Skin of body (tissue), 2 donors: ENCODE results near the gene RECK. TPM values are rescaled to one million over a fixed set of nuclear protein-coding genes. Genes with fewer than 3 reads are reported as not detected.
"Not testable (repeated sequence)": the region's sequence is repeated elsewhere in the genome, so short reads cannot be mapped to it uniquely, and the experiment has no call there.

ENCODE experiments used
- DNase-seq: peaks from one replicate; lab custom pipeline; 2025; lab: John Stamatoyannopoulos, UW
- total RNA-seq: library from RNA; depleted of rRNA; stranded (reverse); fragments of >200 nt; gene quantifications from one replicate; pipeline ENCODE4 v1.2.3, GENCODE V29; 2014

The RECK gene
- total RNA-seq, 1 donor from 2014 or later = 50.8 TPM

DNA sequence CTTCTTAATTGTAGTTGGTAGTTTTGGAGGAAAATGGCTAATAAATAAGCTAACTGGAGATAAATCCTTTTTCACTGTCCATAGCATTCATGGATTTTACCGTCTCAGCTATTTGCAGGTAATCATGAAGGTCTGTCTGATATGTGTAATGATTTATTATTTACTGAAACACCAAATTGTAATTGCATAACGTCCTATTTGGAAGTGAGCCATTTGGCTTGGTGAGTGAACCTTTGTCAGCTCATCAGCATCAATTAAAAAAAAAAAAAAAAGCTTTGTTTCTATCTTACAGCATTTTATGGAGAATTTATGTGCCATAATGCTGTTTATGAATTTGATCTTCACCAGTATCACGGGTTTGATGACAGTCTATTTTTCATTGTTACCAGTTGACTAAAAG, 20.2 kb downstream of the RECK start:
- no peak for DNase-seq

DNA sequence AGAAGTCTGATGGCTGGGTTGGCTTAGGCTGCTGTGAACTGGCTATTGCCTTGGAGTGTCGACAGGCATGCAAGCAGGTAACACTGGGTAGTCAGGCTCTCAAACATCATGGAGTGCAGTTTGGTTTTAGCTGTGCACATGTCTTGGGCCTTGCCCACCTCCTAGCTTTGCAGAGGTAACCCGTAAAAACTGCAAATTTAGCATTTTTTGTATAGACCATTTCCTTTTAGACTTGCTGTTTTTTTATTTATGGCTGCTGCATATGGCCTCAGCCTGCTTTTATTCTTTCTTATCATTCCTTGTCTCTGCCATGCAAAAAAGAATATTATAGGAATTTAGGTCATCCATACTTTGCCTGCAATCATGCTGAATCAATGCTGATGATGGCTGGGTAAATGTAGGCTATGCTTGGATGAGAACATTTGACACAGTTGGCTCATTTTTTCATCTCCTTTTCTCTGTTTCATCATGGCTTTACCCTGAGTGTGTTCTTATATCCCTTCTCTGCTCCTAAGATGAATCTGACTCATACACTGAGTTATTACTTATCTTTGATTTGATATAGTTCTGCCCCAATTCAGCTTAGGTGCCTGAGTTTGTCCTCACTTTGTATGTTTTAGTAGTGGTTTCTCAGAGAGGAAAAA, 27.2 kb downstream of the RECK start:
- DNase-seq = no peak

DNA sequence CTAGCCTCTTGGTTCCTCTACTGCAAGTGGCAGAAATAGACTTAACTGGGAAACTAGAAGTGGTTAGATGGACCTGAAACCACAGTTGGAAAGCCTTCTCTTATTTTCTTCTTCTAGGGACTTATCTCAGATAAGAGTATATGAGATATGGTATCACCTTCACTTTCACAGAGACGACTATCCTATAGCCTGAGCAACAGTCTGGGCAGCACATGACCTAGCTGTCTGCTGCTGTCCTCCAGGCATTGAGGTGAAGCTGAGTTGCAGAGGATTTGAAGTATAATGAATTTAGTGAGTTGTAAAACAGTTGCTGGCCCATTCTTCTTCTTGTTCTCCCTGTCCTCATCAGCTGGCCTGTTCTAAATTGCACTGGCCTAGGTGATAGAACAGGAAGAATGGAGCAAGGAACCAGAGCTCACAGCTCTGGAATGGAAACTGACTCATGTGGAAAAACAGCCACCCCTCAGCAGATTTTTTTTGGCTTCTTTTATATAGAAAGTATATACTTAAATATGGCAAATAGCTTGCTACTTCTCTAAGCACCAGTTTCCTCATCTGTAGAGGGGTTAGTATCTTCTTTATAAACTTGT, 27.8 kb downstream of the RECK start:
- no peak for DNase-seq

DNA sequence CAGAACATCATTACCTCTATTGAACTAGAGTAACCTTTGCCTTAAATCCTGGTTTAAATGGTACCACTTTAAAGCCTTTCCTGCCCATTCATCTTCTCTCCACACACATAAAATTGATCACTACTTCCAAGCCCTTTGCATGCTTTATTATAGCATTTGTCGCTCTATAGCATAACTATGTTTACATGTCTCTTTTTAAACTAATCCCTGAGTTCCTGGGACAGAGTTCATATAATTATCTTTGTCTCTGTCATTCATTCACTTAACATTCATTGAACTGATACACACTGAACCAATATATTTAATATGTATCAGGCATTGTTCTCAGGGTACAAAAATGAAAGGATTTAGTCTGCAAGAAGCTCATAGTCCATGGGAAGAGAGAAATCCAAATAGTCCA, 37.3 kb downstream of the RECK start:
- DNase-seq = no peak

DNA sequence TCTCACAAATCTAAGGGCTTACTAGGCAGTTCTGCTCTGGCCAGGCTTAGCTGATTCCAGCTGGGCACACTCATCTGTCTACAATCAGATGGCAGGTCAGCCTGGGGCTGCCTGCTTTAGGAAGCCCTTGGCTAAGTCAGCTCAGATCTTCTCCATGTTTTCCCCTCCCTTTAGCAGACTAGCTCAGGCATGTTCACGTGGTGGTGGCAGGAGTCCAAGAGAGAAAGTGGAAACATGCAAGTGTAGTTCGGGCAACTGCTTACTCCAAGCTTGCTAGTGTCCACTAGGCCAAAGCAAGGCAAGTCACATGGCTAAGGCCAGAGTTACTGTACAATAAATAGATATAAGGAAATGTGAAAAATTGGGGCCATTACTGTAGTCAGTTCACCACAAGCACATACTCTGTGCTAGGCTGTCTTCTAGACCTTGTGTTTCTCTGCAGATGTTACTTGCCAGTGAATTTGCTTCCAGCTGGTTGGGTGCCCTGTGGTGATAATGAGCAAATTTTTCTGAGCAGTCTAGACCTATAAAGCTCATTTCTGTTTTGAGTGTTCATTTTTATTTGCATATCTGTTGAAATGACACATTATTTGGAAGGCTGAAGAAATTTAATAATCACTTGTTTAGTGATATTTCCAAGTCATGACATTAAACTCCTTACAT, 38.3 kb downstream of the RECK start:
- peak; percentile 28 for DNase-seq

DNA sequence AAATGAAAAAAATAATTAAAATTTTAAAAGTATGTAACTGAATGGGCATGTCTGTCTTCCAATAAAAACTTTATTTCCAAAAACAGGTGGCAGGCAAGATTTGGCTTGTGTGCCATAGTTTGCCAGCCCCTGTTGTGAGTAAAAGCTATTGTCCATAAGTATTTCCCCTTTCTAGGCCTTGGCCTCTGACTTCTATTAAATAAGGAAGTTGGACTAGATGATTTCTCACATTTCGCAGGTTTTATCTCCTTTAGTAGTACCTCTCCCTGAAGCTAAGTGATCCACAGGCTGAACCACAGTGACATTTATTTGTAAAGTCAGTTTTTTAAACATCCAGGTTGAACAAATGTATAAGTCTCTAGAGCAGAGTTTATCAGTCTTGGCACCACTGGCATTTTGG, 41.3 kb downstream of the RECK start:
- DNase-seq = no peak

DNA sequence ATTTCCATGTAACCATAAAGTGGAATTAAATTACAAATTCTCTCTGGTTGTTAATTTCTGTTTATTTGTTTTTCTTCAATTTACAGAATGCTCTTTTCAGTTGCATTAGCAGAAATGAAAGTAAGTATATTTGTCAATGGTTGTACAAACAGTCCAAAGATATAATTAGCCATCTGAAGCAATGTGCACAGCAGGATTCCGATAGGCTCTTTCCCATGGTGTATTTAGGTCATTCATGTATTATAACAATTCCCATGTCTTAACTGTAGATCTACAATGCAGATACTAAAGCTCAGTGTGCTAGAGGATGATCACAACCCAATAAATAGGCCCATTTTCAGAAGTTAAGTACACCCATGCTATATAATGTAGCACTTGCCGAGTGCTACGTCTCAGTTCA, 43.8 kb downstream of the RECK start:
- DNase-seq = no peak

DNA sequence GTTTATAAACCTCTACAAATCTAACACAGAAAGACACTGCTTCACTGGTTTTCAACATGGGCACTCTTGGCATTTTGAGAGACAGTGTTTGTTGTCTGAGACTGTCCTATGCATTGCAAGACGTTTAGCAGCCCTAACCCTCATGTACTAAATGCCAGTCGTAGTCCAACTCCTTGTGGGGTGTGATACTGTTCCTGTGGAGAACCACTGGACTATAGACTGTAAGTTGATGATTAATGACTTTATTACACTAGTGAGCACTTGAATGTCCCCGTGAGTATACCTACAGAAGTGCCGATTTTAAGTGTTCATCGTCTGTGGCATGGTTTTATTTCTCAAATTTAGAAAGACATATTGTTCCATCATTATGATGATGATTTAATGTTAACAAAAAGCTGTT, 46.2 kb downstream of the RECK start:
- no peak for DNase-seq

DNA sequence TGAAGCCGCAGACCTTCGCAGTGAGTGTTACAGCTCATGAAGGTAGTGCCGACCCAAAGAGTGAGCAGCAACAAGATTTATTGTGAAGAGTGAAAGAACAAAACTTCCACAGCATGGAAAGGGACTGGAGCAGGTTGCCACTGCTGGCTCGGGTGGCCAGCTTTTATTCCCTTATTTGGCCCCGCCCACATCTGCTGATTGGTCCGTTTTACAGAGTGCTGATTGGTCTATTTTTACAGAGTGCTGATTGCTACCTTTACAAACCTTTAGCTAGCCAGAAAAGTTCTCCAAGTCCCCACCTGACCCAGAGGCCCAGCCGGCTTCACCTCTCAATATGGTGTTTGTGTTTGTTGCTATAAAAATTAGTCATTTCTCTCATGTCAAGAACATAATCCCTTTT, 49.7 kb downstream of the RECK start:
- no peak for DNase-seq

DNA sequence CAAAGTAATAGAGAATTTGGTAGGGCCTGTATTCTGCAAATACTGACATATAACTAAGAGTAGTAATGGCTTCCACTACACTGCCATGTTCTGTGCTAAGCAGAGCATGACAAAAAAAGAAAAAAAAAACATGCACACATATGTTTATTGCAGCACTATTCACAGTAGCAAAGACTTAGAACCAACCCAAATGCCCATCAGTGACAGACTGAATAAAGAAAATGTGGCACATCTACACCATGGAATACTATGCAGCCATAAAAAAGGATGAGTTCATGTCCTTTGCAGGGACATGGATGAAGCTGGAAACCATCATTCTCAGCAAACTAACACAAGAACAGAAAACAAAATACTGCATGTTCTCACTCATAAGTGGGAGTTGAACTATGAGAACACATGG, 50.3 kb downstream of the RECK start:
- not testable (repeated sequence) for DNase-seq

DNA sequence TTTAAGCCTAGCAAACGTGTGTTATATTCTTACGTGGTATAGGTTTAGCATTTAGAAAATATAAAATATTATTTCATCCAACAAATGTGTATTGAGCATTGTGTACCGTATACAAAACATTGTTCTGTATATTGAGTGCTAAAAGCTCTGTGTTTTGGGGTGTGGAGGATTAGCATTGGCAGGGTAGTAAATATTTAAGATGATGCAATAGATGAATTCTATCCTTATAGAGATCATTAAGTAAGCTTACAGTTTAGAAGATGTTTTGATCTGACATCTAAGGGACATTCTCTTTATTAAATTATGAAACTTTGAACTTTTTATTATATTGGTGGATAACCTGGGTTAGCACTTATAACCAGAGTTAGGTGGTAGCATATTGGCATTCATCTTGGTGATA, 51.3 kb downstream of the RECK start:
- DNase-seq = no peak

DNA sequence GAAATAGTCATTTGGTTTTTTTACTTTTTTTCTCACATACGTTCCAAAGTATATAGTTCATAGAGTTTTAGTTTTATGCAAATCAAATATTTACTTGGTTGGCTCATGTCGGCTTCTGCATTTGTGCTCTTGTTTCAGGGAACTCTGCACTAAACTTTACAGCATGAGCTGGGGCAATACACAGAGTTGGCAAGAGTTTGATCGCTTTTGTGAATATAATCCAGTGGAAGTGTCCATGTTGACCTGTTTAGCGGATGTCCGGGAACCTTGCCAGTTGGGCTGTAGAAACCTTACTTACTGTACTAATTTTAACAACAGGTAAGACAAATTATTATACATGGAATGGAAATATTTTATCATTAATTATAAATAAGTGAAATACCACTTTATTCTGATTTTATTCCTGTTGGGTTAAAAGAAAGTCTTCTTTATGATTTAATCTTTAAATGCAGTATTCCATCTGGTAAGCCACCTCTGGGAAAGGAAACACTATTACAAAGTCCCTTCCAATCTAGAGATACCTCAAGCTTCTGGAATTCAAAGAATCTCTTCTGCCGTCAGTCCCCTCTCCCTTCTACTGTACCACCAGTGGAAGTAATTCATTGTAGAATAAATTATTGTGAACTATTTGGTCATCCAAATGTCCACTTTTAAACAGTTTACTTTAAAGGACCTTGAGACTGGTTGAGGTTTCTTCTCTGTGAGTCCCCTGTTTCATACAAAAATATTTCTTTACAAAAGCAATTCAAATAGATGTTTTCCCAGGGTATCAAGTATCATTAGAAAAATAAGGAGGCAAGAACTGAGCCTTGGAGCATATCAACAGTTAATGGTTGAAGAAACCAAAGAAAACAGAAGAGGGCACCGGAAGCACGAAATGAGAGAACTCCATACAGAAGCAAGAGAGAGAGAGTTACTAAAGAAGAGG, 54.6 kb downstream of the RECK start:
- peak; percentile 53 for DNase-seq

DNA sequence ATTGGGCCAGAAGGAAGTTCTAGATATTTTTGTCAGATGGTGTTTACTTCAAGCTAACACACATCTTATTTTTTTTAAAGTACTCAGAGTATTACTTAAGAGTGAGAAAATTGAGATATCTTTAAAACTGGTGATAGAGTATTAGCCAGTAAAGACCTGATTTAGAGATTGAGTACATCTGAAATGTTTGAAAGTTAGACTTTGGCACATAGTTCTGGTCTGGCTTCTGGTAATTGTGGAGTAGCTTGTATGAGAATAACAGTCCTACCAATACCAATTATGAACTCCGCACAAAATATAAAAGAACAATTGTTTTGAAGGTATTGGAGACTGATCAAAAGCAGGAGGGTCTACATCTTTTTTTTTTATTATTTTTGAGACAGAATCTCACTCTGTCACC, 55.3 kb downstream of the RECK start:
- DNase-seq = no peak

DNA sequence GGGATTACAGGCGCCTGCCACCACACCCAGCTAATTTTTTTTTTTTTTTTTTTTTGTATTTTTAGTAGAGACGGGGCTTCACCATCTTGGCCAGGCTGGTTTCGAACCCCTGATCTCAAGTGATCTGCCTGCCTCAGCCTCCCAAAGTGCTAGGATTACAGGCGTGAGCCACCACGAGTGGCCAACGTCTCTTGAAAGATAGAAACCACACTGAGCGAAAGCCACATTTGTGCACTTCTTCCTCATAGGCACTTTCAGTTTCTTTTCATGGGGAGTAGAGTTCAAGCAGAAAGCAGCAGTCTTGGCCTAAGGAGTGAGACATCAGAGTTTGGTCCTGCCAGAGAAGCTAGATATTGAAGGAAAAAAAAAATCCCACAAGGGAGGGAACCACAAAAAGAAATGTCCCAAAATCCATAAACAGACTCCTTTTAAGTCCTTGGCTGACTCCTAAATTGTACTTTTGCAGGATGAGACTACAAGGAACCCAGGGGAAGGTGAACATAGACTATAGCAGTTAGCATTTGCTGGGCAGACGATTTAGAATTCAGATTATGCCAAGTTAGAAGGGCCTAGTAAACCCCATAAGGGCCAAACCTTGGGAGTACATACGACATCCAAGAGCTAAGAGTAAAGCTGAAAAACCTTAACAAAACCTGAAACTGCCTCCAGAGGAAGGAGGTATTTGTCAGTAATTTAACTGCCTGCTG, 55.9 kb downstream of the RECK start:
- DNase-seq = no peak

DNA sequence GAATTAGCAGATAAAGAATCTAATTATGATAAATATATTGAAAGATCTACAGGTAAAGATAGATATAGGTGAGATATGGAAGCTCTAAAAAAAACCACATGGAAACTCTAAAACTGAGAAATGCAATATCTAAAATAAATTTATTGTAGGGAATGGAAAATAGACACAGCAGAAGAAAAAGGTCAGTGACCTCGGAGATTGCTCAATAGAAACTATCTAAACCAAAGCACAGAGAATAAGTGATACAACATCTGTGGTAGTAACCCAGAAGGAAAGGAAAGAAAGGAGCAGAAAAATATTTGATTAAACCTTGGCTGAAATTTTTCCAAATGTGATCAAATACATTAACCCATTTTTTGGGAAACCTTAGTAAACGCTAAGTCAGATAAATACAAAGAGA, 56.7 kb downstream of the RECK start:
- DNase-seq = no peak

DNA sequence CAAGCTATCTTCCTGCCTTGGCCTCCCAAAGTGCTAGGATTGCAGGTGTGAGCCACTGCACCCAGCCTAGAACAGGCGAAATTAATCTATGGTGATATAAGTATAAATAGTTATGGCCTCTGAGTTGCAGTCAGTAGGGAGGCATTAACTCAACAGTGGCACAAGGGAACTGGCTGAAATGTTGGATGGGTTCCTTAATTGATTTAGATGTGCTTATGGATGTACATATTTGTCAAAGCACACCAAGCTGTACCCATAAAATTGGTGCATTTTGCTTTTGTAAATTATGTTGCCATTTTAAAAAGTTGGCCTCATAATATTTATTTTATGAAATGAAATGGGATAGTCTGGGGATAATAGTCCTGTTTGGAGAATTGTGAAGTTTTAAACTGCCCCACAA, 63.0 kb downstream of the RECK start:
- no peak for DNase-seq

DNA sequence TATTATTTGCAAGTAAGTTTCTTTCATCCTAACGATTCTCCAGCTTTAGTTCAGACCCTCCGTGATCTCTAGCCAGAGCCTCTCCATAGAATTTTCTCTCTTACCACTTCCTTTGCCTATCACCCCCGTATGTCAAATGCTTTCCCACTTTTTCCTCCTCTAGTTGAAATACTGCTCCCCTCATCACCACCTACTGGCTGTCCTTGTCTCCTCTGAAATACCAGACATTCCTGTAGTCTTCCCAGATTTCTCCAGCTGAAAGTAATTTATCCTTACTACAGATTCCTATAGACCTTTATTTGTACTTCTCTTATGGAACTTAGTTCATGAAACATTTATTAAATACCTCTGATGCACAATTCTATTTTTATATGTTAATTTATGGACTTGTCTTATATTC, 63.8 kb downstream of the RECK start:
- DNase-seq = peak; percentile 7

DNA sequence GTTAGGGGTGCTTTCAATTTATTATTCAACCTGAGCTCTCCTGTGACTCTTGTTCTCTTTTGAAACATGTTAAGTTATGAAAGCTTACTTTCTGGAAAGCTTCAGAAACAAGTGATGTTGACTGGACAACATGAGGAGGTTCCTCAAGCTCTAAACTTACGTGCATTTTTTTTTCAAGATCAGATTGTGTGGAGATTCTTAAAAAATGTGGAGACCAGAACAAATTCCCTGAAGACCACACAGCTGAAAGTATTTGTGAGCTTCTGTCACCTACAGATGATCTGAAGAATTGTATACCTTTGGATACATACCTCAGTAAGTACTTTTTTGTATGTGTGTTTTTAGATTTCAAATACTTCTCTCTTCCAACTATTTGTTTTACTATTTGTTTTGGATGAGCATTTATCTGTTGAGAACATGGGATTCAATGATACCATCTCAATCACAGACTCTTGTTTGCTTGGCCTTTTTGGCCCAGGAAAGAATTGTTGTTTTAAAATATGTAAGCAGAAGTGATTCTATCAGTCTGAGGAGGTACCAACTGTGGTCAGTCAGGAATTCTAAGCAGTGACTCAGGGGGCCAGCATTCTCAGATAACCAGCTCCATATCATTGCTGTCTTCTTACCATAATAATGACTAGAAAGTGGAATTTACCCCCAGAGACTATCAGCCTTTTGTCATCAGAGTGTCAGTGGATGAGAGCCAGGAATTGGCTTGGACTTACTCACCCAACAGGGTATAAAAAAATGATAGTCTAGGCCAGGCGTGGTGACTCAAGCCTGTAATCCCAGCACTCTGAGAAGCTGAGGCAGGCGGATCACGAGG, 65.4 kb downstream of the RECK start:
- no peak for DNase-seq

DNA sequence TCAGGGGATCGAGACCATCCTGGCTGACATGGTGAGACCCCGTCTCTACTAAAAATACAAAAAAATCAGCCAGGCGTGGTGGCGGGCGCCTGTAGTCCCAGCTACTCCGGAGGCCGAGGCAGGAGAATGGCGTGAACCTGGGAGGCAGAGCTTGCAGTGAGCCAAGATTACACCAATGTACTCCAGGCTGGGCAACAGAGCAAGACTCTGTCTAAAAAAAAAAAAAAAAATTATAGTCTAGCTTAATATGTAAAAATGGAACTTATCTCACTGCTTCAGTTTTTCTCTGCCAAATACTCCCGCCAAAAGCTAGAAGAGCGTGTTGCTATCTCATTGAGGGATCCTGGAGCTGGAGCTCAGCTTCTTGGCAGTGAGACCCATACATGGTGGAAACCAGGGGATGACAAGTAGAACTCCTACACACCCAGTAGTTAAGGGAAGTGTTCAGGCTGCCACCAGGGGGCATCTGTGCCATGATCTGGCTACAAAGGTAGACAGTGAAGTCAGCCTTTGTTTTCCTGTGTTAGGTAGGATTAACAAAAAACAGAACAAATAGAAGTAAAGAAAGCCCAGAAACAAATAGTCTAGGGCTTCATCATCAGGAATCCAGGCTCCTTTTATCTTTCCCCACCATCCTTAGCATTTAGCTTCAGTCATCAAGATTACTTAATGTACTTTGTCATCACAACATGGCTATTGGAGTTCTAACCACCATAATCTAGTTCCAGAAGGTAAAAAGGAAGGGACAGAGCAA, 66.2 kb downstream of the RECK start:
- peak; percentile 68 for DNase-seq

DNA sequence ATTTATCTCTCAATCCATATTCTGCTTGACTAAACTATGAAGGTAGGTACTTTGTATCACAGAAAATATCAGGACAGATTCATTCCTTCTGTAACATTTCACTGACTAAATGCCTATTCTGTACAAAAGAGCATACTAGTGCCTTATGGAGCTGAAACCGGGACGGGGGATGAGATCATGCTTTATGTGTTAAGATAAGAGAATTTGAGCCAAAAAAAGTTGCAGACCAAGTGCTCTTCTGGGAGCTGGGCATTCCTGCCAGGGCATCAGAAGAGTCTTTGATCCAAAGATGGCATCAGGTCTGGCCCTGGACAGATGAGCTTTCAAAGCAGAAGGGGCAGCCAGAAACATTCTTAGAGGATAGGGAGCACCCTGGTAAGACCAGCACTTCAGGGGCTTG, 72.4 kb downstream of the RECK start:
- no peak for DNase-seq
